Purkinje cell (primary cell): ENCODE results near the gene TMEM248. TPM values are rescaled to one million over a fixed set of nuclear protein-coding genes. Genes with fewer than 3 reads are reported as not detected.

Source experiments
- polyA plus RNA-seq: library from polyadenylated mRNA; unstranded; fragments of >200 nt; fragmentation: Nextera tagmentation; gene quantifications from 2 replicates; pipeline ENCODE4 v1.2.1, GENCODE V29; 2014

The TMEM248 gene, protein sequence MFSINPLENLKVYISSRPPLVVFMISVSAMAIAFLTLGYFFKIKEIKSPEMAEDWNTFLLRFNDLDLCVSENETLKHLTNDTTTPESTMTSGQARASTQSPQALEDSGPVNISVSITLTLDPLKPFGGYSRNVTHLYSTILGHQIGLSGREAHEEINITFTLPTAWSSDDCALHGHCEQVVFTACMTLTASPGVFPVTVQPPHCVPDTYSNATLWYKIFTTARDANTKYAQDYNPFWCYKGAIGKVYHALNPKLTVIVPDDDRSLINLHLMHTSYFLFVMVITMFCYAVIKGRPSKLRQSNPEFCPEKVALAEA
- 7.6 and 15.2 TPM in 2 replicates for polyA plus RNA-seq

DNA sequence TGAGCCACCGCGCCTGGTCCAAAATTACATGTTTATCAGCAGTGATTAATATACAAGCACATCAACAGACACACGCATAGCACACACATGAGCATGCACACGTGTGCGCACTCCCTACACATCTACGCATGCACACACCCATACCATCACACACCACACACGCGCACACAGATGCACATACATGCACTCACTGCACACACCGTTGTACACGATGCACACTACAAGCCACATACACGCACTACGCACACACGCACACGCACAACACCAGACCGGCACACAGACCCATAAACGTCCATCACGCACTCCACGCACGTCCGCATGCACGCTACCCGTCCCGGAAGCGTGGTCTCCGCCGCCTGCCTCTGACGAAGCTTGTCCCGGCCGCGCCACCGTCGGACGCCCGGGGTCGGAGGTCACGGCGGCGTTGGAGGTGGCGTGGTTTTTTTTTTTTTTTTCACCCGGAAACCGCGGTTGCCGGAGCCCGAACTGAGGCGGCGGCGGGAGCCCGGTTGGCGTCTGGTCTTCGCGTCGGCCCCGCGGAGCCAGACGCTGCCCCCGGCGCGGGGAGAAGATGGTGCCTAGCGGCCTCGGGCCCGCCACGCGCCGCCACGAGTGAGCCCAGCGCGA lies at the start of gene TMEM248:
Gene TMEM248, plus strand, starts transcription at position 457 of the 627 bp plus-strand sequence. CDS start 20,641 bp downstream, outside the sequence.

DNA sequence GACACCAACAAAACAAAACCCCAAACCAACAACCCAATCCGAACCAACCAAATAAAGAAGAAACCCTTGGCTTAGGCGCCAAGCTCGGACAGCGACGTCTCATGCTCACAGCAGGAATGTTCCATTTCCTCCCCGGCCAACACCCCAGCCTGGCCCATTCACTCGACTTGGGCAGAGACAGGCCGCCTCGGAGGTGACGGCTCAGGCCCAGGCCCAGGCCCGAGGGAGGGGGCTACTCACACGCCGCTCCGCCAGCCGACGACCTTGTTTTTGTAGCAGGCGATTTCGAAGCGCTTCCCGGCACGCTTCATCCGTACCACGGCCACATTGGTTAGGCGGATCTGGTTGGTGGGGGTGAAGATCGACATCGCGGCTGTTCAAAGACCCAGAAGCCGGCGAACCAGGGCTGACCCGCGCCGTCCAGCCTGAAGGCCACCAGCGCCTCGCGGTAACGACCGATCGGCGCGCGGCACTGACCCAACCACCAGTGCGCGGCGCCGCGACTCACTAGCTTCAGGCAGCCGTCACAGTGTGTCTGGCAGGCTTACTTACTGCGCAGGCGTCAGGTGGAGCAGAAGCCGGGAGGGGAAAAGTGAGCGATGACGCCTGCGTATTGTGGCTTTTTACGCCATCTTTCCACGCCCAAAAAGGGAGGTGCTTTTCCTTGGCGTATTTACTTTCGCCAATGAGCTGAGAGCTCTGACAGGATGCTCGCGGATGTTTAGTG lies 74.2 kb downstream of the TMEM248 start, which contains the start of gene SBDS:
Gene SBDS, minus strand, starts transcription at position 537 of the 727 bp plus-strand sequence. Its CDS starts 169 bp downstream, at position 368.

DNA sequence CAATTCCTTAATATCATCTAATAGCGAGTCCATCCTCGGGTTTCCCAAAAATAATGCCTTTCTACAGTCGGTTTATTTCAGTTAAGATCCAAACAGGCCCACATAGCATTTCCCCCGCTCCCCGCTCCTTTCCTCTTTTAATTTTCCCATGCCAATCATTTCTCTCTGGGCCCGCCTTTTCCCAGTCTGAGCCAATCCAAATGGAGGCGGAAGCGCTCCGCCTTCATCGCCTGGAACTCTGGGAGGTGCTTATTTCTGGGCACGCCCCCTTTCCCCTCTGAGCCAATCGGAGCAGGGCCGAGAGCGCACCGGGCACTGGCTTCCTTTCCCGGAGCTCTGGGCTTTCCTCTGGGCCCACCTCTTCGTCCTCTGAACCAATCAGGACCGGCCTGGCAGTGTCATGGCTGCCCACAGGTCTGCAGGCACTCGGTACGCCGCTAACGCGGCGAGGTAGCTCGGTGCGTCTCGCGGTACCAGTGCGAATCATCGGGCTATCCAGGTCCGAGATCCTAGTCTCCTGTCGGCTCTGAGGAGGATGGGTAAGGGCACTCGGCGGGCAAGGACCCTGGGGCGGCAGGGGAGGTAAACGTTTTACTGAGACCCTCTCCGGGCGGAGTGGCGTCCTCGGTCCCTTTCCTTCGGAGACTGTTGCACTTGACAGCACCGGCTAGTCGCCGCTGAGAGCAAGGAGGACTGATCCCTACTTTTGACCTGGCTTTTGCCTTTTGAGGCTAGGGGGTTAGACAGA lies 75.6 kb downstream of the TMEM248 start, which contains the start of gene TYW1:
Gene TYW1, plus strand, starts transcription at position 390 of the 748 bp plus-strand sequence. Its CDS starts 146 bp downstream, at position 536.

Other genes starting within 250 kb of the TMEM248 start
- 20.1 and 22.0 TPM in 2 replicates for gene RABGEF1, start 180.5 kb upstream of the TMEM248 start, polyA plus RNA-seq
- gene SBDS, start 74.4 kb downstream of the TMEM248 start, polyA plus RNA-seq: 146 and 170 TPM in 2 replicates
- 4.0 and 17.7 TPM in 2 replicates for gene TYW1, start 75.6 kb downstream of the TMEM248 start, polyA plus RNA-seq